HuH-7 (cell line): ENCODE measurements around the gene FOXC1.

Experiments used
- DNase-seq: peaks from one replicate; pipeline ENCODE4 v3.0.0; 2011; ENCODE audit warnings: low spot score

The FOXC1 gene

GRCh38 chr6:1609648-1610496 is at the start of gene FOXC1:
FOXC1 (plus strand) TSS chr6:1609915; CDS start chr6:1610446, 531 bp downstream.
- peak; percentile 96 for DNase-seq

- no peak for DNase-seq
These were observed 49.2 kb upstream of the FOXC1 start for GRCh38 chr6:1560281-1561058.

GRCh38 chr6:1561355-1561754 is 48.4 kb upstream of the FOXC1 start:
- DNase-seq = no peak

GRCh38 chr6:1562171-1562955 is 47.4 kb upstream of the FOXC1 start:
- DNase-seq = no peak

- DNase-seq = no peak
These were observed 40.3 kb upstream of the FOXC1 start for GRCh38 chr6:1569377-1569776.

GRCh38 chr6:1570848-1571247 is 38.9 kb upstream of the FOXC1 start:
- no peak for DNase-seq

GRCh38 chr6:1572892-1573291 is 36.8 kb upstream of the FOXC1 start:
- no peak for DNase-seq

- DNase-seq = no peak
These were observed 35.5 kb upstream of the FOXC1 start for GRCh38 chr6:1574083-1574761.

- no peak for DNase-seq
These were observed 34.9 kb upstream of the FOXC1 start for GRCh38 chr6:1574890-1575209.

- no peak for DNase-seq
These were observed 34.3 kb upstream of the FOXC1 start for GRCh38 chr6:1575210-1576041.

GRCh38 chr6:1576166-1576565 is 33.5 kb upstream of the FOXC1 start:
- DNase-seq = no peak

- no peak for DNase-seq
These were observed 33.0 kb upstream of the FOXC1 start for GRCh38 chr6:1576711-1577110.

- DNase-seq = no peak
These were observed 32.5 kb upstream of the FOXC1 start for GRCh38 chr6:1577146-1577680.

- no peak for DNase-seq
These were observed 31.6 kb upstream of the FOXC1 start for GRCh38 chr6:1577896-1578745.

GRCh38 chr6:1579096-1579495 is 30.6 kb upstream of the FOXC1 start:
- no peak for DNase-seq

- no peak for DNase-seq
These were observed 29.6 kb upstream of the FOXC1 start for GRCh38 chr6:1580109-1580508.

GRCh38 chr6:1580585-1580984 is 29.1 kb upstream of the FOXC1 start:
- no peak for DNase-seq

GRCh38 chr6:1581120-1581991 is 28.4 kb upstream of the FOXC1 start:
- no peak for DNase-seq

- DNase-seq = no peak
These were observed 25.6 kb upstream of the FOXC1 start for GRCh38 chr6:1584146-1584545.
